ENCODE results near the gene DHRS2.

The DHRS2 gene

GRCh38 chr14:23613242-23614070 is 22.7 kb upstream of the DHRS2 start:
- no peak for DNase-seq

DNA sequence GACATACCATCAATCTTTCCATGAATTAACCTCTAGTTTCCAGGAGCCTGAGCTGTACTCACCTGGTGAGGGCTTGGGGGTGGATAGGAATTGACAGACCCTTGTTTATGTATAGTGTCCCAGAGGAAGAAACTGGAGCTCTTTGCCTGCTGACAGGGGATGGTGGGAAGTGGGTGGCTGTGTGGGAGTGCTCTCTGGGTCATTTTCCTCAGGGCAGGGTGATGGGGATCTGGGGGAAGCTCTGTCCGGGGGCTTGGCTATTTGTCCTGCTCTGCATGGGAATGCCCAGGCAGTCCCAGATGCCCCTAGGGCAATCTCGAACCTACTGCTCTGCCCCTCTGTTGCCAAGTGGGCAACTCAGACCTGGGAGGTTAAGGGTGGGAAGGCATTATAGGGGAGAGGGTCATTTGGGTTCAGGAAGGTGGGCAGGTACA is 21.8 kb upstream of the DHRS2 start:
- DNase-seq: no peak

DNA sequence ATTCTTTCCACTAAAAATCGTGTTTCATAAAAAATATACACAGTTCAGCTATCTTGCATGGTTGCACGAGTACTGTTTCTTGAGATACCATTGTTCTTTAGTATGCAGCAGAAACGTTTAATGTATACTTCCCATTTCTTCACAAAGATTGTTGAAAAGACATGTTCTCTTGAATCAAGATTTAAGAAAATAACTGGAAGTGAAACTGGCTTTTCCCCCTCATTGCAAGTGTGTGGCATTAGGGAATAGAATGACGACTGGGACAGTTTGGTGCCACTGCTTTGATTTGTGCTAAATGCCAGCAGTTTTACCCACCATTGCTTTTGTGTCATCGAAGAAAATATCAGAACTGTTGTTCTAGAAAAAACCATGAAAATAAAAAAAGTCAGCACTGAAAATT is 20.3 kb upstream of the DHRS2 start:
- no peak for DNase-seq

DNA sequence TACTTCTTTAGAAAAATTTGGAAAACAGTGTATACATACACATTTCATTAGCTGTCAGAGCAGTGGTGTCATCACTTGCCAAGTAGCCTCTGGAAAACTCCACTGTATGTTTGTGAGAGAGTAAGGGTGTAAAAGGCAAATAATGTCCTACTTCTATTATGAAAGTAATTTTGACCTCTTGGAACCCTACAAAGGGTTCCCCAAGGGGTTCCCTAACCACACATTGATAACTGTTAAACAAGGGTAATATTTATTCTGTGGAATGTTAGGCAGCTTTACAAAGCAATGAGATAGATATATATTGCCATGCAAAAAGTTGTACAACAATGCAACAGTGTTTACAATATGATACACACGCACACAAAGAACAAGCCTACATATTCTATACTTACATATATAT is 18.6 kb upstream of the DHRS2 start:
- DNase-seq: no peak

- no peak for DNase-seq
Observed at GRCh38 chr14:23618415-23618988, 17.7 kb upstream of the DHRS2 start.

- no peak for DNase-seq
Observed at GRCh38 chr14:23620177-23620702, 15.9 kb upstream of the DHRS2 start.

DNA sequence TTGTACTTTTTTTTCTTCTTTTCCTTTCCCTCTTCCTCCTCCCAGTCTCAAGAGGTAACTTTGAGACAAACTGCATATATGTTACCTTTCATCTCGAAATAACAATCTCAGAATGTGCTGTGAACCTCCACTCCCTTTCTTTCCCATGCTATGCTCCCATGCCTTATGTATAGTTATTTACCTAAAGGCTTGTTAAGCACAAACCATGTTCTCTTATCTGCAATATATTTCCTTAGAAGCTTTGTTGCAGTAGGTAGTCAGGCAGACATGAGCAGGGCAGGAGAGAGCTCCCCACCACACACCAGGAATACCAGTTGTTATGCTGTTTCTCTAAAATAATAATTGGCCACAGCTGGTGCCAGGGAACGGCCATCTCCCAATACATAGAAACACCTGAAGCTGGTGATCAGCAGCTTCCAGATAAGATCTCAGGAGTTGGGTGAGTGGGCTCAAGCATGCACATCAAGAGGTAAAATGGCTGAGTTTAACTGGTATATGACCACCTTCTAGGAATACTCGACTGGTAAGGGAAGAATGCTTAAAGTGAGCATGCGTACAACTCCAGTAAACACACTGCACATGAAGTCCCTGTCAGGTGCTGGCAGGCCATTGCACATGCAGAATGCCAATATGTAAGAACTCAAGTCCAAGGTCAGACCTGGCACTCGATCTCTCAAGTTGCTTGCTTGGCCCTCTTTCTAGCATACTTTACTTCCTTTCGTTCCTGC is 14.8 kb upstream of the DHRS2 start:
- no peak for DNase-seq

DNA sequence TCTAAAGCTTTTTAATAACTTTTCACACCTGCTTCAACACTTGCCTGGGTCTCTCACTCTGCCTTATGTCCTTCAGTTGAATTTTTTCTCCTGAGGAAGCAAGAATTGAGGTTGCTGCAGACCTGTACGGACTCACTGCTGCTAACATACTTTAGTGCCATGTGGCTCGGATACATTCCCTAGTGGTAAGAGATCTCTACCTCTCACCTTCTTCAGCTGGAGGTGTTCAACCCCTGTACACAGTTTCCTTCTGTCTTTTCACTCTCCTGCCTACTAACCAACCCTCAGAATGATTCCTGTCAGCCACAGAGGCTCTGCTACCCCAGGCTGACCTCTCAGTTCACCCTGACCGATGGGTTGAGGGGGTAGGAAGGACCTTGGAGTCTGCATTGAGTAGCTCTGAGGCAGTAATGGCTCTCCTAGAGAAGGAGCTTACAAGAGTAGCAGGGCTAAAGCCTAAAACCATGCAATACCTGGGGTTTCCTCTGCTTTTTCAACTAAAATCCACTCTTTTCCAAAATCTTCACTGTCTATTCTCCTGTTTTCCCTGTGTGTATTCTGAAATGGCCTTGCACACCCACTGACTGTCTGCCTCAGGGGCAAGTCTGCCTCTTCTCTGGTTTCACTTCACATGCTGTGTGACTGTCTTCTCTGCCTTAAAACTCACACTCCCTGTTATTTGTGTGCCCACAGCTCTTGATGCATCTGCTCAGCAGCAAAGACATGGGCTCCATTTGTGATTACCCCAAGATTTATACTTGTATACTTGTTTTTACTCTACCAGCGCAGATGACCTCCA is 14.0 kb upstream of the DHRS2 start:
- no peak for DNase-seq

DNA sequence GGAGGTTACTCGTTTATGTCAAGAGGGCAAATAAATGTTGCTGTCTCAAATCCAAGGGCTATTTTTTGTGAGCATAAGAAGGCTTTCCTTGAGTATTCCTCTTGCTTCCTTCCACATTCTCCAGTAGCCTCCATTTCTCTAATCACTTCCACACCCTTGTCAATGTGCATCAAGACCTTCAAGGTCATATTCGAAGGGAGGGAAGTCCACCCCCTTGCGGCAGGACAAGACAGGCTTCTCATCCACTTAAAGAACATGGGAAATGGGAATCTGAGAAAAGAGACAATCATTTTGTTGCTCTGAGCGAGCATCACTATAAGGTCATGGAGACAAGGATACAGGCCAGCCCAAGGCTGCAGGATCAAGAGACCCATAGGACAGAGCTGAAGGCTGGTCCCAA is 13.2 kb upstream of the DHRS2 start:
- no peak for DNase-seq

- no peak for DNase-seq
Observed at GRCh38 chr14:23623962-23624361, 12.2 kb upstream of the DHRS2 start.

- DNase-seq: no peak
Observed at GRCh38 chr14:23624830-23625404, 11.2 kb upstream of the DHRS2 start.

GRCh38 chr14:23626946-23627345 is 9.2 kb upstream of the DHRS2 start:
- no peak for DNase-seq

GRCh38 chr14:23627961-23628360 is 8.2 kb upstream of the DHRS2 start:
- DNase-seq: no peak

DNA sequence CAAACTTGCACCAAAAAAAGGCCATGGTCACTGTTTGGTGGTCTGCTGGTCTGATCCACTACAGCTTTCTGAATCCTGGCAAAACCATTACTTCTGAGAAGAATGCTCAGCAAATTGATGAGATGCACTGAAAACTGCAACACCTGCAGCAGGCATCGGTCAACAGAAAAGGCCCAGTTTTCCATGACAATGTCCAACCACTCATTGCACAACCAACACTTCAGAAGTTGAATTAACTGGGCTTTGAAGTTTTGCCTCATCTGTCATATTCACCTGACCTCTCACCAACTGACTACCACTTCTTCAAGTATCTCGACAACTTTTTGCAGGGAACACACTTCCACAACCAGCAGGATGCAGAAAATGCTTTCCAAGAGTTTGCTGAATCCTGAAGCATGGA is 7.0 kb upstream of the DHRS2 start:
- no peak for DNase-seq

DNA sequence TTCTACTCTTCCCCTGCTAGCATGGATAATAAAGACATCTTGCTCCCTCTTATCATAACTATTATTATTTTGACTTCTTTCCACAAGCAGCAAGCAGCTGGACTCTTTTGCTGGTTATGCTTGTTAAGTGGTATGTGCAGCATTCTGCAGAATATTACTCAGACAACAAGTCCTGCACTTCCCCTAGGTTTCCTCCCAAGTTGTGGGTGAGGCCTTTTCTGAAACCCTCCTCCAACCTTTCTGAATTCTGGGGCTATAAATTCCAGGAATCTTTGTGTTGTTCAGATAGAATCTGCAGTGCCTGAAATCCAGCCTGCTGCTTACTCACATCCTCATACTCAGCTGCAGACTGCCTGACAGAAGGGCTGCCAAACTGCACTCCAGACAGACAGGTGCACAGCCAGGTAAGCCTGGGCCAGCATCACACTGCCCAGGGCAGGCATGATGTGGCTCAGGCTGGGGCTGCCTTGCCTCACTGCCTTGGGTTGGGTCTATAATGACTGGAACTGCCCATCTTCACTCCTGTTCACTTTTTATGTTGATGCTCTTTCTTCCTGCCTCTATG is 6.2 kb upstream of the DHRS2 start:
- peak; percentile 3 for DNase-seq

GRCh38 chr14:23630687-23631086 is 5.5 kb upstream of the DHRS2 start:
- no peak for DNase-seq

- no peak for DNase-seq
Observed at GRCh38 chr14:23631234-23631633, 4.9 kb upstream of the DHRS2 start.

DNA sequence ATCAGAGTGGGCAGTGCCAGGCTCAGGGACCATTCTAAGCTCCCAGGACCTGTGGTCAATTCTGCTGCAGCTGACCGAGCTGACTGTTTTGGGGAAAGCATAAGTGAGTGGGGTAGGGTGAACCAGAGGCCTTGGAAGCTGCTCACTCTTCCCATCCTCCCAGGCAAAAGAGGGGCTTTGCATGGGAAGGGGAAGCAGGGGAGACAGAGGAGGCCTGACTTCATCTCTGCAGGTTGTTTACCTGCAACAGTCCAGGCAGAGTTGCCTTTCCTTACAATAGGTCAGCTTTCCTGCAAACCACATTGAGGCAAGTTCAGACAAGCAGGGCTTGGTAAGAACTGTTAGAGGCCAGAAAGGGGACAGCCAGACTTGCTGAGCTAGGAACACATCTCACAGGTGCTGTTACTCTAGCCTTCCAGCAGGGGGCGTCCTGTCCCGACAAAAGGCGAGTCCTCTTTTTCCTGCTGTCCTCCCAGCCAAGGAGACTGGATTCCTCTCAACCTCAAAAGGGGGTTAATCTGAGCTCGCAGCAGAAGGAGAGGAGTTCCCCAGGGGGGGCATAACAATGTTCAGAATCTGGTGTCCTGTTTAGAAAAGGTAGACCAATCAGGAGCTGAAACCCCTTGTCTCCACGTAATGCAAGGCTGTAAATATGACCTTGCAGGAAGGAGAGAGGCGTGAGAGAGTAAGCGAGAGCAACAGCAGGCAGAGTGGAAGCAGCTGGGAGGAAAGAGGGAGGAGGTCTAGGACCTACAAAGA is 4.3 kb upstream of the DHRS2 start:
- peak; percentile 46 for DNase-seq

DNA sequence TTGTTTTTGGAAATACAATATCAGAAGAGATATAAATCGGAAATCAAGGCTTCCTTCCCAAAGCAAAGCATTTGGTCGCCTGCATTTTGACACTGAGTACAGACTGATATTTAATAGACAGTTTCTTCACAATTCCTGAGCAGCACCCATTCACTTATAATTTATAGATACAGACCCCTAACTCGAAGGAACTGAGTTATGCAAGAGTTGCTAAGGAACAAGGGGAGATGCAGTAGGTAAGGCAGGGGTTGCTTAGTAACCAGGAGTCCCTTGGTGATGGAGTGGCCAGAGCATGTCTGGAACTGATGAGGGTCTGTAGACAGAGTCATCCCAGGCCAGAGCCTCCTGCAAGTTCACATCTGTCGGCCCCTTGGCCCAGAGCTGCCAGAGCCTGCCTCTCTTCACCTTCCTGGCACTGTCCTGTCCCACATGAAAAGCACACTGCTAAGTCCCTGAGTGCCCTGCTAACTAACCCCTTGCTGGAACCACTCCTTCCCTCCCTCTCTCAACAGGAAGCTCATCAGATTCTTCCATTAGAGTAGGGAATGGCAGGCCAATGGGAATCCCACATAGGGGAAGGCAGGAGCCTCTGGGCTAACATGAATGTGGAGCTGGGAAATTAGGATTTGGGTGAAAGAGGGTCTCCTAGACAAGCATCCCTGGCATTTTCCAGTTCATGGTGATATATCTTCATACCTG is 3.6 kb upstream of the DHRS2 start:
- no peak for DNase-seq

- no peak for DNase-seq
Observed at GRCh38 chr14:23633160-23633701, 2.9 kb upstream of the DHRS2 start.
